ENCODE data around the gene PECR. TPM values are rescaled to one million over a fixed set of nuclear protein-coding genes. Genes with fewer than 3 reads are reported as not detected.

Gene PECR
- total and polyA plus RNA-seq, 9 of the 15 experiments (the other 6 are each of a cell fraction or from before 2014, with no cell fraction given) = 1.1 to 10.3 (median 8.2) TPM

DNA sequence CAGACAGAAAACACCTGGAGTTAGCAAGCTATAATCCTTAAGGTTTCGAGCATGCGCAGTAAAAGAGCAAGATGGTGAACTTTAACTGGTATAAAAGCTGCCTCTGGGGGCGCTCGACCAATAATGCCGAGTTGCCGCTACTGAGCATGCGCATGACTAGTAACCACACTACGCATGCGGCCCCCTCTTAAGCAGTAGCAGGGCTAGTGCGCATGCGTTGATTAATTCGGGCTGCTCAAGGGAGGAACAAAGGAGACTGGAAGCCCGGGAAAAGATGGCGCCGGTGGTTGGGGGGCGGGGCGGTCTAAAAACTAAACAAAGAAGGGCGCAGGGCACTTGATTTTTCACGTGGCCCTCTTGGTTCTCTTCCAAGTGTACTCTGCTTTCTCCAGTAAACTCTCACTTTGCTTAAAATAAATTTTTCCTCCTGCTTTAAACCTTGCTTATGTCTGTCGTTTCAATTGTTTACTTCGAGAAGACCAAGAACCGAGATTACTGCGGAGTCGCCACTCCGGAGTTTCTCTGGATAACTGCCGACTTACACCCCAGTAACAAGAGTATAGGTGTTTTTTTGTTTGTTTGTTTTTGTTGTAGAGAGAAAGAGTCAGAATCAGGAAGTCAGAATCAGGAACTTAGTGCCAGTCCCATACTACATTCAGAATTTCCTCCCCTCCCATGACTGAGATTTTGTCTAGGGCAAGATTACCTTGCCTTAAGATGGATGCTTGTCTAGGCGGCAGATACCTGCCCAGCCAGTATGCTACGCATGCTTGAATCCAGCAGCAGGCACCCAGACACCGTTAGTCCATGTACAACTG is 33.3 kb upstream of the PECR start (continued):
- no peak for TF ChIP-seq KAT7 (CRISPR knock-in tag; IDR thresholded peaks at IDR 0.05; ENCODE audit: borderline replicate concordance)
- TF ChIP-seq, protein P1, sequence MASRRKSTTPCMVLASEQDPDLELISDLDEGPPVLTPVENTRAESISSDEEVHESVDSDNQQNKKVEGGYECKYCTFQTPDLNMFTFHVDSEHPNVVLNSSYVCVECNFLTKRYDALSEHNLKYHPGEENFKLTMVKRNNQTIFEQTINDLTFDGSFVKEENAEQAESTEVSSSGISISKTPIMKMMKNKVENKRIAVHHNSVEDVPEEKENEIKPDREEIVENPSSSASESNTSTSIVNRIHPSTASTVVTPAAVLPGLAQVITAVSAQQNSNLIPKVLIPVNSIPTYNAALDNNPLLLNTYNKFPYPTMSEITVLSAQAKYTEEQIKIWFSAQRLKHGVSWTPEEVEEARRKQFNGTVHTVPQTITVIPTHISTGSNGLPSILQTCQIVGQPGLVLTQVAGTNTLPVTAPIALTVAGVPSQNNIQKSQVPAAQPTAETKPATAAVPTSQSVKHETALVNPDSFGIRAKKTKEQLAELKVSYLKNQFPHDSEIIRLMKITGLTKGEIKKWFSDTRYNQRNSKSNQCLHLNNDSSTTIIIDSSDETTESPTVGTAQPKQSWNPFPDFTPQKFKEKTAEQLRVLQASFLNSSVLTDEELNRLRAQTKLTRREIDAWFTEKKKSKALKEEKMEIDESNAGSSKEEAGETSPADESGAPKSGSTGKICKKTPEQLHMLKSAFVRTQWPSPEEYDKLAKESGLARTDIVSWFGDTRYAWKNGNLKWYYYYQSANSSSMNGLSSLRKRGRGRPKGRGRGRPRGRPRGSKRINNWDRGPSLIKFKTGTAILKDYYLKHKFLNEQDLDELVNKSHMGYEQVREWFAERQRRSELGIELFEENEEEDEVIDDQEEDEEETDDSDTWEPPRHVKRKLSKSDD (conservative IDR thresholded peaks at IDR 0.05; ENCODE audit: low read length) = no peak
- TF ChIP-seq, protein P2, sequence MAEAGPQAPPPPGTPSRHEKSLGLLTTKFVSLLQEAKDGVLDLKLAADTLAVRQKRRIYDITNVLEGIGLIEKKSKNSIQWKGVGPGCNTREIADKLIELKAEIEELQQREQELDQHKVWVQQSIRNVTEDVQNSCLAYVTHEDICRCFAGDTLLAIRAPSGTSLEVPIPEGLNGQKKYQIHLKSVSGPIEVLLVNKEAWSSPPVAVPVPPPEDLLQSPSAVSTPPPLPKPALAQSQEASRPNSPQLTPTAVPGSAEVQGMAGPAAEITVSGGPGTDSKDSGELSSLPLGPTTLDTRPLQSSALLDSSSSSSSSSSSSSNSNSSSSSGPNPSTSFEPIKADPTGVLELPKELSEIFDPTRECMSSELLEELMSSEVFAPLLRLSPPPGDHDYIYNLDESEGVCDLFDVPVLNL (CRISPR knock-in tag; IDR thresholded peaks at IDR 0.05; ENCODE audit: low read depth) = no peak
- 0 out of 2 replicates have a peak, but pooled peaks have one; percentile 53 for TF ChIP-seq RHOXF2B (CRISPR knock-in tag; conservative IDR thresholded peaks at IDR 0.05)
- TF ChIP-seq JUND (IDR thresholded peaks at IDR 0.05; ENCODE audit: borderline replicate concordance, low read depth, low read length) = no peak
- TF ChIP-seq JUND (tag; IDR thresholded peaks at IDR 0.05; ENCODE audit: borderline replicate concordance, low read depth, low read length) = no peak
- TF ChIP-seq, protein P3, sequence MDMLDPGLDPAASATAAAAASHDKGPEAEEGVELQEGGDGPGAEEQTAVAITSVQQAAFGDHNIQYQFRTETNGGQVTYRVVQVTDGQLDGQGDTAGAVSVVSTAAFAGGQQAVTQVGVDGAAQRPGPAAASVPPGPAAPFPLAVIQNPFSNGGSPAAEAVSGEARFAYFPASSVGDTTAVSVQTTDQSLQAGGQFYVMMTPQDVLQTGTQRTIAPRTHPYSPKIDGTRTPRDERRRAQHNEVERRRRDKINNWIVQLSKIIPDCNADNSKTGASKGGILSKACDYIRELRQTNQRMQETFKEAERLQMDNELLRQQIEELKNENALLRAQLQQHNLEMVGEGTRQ (CRISPR knock-in tag; IDR thresholded peaks at IDR 0.05) = no peak
- TF ChIP-seq RFX7 (CRISPR knock-in tag; IDR thresholded peaks at IDR 0.05) = peak; percentile 66; the same call in 1 of the 2 replicates
- peak; percentile 9; the same call in 1 of the 2 replicates for TF ChIP-seq ZSCAN32 (CRISPR knock-in tag; IDR thresholded peaks at IDR 0.05)
- TF ChIP-seq TARDBP (IDR thresholded peaks at IDR 0.05) = no peak
- TF ChIP-seq, protein P4, sequence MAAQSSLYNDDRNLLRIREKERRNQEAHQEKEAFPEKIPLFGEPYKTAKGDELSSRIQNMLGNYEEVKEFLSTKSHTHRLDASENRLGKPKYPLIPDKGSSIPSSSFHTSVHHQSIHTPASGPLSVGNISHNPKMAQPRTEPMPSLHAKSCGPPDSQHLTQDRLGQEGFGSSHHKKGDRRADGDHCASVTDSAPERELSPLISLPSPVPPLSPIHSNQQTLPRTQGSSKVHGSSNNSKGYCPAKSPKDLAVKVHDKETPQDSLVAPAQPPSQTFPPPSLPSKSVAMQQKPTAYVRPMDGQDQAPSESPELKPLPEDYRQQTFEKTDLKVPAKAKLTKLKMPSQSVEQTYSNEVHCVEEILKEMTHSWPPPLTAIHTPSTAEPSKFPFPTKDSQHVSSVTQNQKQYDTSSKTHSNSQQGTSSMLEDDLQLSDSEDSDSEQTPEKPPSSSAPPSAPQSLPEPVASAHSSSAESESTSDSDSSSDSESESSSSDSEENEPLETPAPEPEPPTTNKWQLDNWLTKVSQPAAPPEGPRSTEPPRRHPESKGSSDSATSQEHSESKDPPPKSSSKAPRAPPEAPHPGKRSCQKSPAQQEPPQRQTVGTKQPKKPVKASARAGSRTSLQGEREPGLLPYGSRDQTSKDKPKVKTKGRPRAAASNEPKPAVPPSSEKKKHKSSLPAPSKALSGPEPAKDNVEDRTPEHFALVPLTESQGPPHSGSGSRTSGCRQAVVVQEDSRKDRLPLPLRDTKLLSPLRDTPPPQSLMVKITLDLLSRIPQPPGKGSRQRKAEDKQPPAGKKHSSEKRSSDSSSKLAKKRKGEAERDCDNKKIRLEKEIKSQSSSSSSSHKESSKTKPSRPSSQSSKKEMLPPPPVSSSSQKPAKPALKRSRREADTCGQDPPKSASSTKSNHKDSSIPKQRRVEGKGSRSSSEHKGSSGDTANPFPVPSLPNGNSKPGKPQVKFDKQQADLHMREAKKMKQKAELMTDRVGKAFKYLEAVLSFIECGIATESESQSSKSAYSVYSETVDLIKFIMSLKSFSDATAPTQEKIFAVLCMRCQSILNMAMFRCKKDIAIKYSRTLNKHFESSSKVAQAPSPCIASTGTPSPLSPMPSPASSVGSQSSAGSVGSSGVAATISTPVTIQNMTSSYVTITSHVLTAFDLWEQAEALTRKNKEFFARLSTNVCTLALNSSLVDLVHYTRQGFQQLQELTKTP (IDR thresholded peaks at IDR 0.05; ENCODE audit: low read depth in 1 of 2, partially characterized antibody in 2 of 2) = no peak
- TF ChIP-seq ZFX (CRISPR knock-in tag; IDR thresholded peaks at IDR 0.05) = no peak
- TF ChIP-seq MAFK (IDR thresholded peaks at IDR 0.05; ENCODE audit: low read length) = no peak
- TF ChIP-seq, protein P5, sequence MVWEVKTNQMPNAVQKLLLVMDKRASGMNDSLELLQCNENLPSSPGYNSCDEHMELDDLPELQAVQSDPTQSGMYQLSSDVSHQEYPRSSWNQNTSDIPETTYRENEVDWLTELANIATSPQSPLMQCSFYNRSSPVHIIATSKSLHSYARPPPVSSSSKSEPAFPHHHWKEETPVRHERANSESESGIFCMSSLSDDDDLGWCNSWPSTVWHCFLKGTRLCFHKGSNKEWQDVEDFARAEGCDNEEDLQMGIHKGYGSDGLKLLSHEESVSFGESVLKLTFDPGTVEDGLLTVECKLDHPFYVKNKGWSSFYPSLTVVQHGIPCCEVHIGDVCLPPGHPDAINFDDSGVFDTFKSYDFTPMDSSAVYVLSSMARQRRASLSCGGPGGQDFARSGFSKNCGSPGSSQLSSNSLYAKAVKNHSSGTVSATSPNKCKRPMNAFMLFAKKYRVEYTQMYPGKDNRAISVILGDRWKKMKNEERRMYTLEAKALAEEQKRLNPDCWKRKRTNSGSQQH (CRISPR knock-in tag; IDR thresholded peaks at IDR 0.05) = peak; percentile 41; the same call in 1 of the 2 replicates
- no peak for TF ChIP-seq ARHGAP35 (IDR thresholded peaks at IDR 0.05; ENCODE audit: partially characterized antibody)
- 0 out of 2 replicates have a peak, but pooled peaks have one; percentile 13 for TF ChIP-seq BHLHE40 (IDR thresholded peaks at IDR 0.05; ENCODE audit: low read length)
